ENCODE measurements around the gene KRTAP10-10. TPM values are rescaled to one million over a fixed set of nuclear protein-coding genes. Genes with fewer than 3 reads are reported as not detected.

The KRTAP10-10 gene
- total and polyA plus RNA-seq, 2 of the 8 experiments (the other 6 are each of a cell fraction or from before 2014, with no cell fraction given) = not detected

DNA sequence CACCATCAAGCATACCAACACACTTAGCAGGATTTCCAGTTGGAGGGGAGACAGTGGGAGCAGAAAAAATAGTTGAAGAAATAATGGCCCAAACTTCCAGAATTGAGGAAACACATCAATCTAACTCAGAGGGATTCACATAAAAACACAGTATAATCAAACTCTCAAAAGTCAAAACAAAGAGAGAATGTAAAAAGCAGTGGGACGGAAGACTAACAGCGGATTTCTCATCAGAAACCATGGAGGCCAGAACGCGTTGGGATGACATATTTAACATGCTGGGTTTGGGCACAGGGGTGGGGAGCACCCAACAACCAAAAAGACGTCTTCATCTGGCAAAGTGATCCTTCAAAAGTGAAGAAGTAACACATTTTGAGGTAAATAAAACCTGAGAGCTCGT lies 17.3 kb upstream of the KRTAP10-10 start:
- ChIA-PET CTCF (ENCODE audit: partially characterized antibody) (interaction anchor here (1.1 to 4.0 kb wide), 4 partner anchors 11 to 140 kb away, joined by 4 to 16 read pairs (median 9); partner anchors contain the start of gene KRTAP10-7), POLR2A (ENCODE audit: partially characterized antibody) (no interaction called here)
- no peak overlapping the region for H3K18ac ChIP-seq (ENCODE audit: extremely low read depth, low read length)
- H2BK20ac ChIP-seq (ENCODE audit: low read length) = no peak overlapping the region
- no peak overlapping the region for H2BK120ac ChIP-seq (replicated peaks; ENCODE audit: low read depth, low read length)
- no peak overlapping the region for H3K4me2 ChIP-seq (ENCODE audit: insufficient read depth in 1 of 2, low read depth in 2 of 2, low read length in 2 of 2)
- no peak overlapping the region for H2BK12ac ChIP-seq (ENCODE audit: low read depth, low read length)
- no peak overlapping the region for H3K9ac ChIP-seq (replicated peaks in 1 of 4; ENCODE audit: extremely low read depth in 1 of 4, low read depth in 3 of 4, low read length in 3 of 4)
- H3K14ac ChIP-seq (ENCODE audit: insufficient read length) = no peak overlapping the region
- H3K79me2 ChIP-seq (ENCODE audit: control insufficient read depth in 1 of 2, insufficient read depth in 2 of 2, low read length in 2 of 2) = no peaks in the 10 kb centered on the region
- peaks cover 0 to 4% (median 2%) of the 10 kb centered on the region in 4 experiments; a peak in 4 of 7 replicates for H3K4me1 ChIP-seq (replicated peaks in 1 of 4; ENCODE audit: control insufficient read depth in 3 of 4, insufficient read depth in 4 of 4, low read length in 3 of 4)
- no peak overlapping the region for H2AFZ ChIP-seq (ENCODE audit: low read length)
- no peaks in the 10 kb centered on the region; the same call in 1 of the 2 replicates for H3K79me1 ChIP-seq (ENCODE audit: low read depth, low read length)
- H2BK5ac ChIP-seq (ENCODE audit: low read depth, low read length) = no peak overlapping the region
- H3K4ac ChIP-seq (replicated peaks; ENCODE audit: insufficient read length, low read depth, low read length) = no peak overlapping the region
- no peak overlapping the region for H4K91ac ChIP-seq (replicated peaks; ENCODE audit: insufficient read length, low read length)
- H4K20me1 ChIP-seq (replicated peaks in 1 of 2; ENCODE audit: control insufficient read depth in 1 of 2, insufficient read depth in 2 of 2, low read length in 2 of 2) = no peaks in the 10 kb centered on the region
- H3K27ac ChIP-seq (ENCODE audit: low read depth, low read length) = no peak overlapping the region
- DNase-seq (ENCODE audit: low read depth in 1 of 2, low spot score in 2 of 2) (no peak), FAIRE-seq (no peak)
- H3K23ac ChIP-seq (ENCODE audit: insufficient read length) = no peak overlapping the region
- peaks cover 18 to 19% of the 10 kb centered on the region in 2 experiments for H3K9me3 ChIP-seq (ENCODE audit: insufficient read depth in 2 of 2, low read depth in 1 of 2, low read length in 1 of 2)
- H4K8ac ChIP-seq (ENCODE audit: extremely low read depth, insufficient read depth, low read length) = no peak overlapping the region
- H2BK15ac ChIP-seq (ENCODE audit: low read length) = no peak overlapping the region
- H2AK5ac ChIP-seq (ENCODE audit: low read depth, low read length) = no peak overlapping the region
- no peak overlapping the region for H4K5ac ChIP-seq (ENCODE audit: insufficient read length, low read depth, low read length)
- H3K23me2 ChIP-seq (ENCODE audit: low read depth, low read length) = no peaks in the 10 kb centered on the region
- no peak overlapping the region for H3K56ac ChIP-seq (replicated peaks; ENCODE audit: insufficient read length, low read depth, low read length)
- H3K4me3 ChIP-seq (ENCODE audit: extremely low read depth in 1 of 4, insufficient read depth in 2 of 4, low read depth in 3 of 4, low read length in 4 of 4) = no peak overlapping the region
- no peaks in the 10 kb centered on the region for H3K27me3 ChIP-seq (replicated peaks in 1 of 4; ENCODE audit: control insufficient read depth in 3 of 4, extremely low read depth in 1 of 4, insufficient read depth in 3 of 4, low read length in 3 of 4)
- WGBS, 2 experiments (ENCODE audit: extremely low coverage in 1 of 2, insufficient coverage in 1 of 2, insufficient read length in 1 of 2, insufficient replicate concordance in 2 of 2, low coverage in 1 of 2, low lambda C conversion rate in 2 of 2, missing lambda C conversion rate in 1 of 2) = 86% methylated on average over 6 of the region's 6 CpGs; no CpG with 5 or more reads in 1 of the 2 experiments
- no peaks in the 10 kb centered on the region for H3K36me3 ChIP-seq (ENCODE audit: control insufficient read depth in 2 of 4, insufficient read depth in 4 of 4, low read length in 3 of 4)
- TF ChIP-seq ATF2 (IDR thresholded peaks at IDR 0.05; ENCODE audit: low read length) (no peak), CBX8 (IDR thresholded peaks at IDR 0.05; ENCODE audit: borderline replicate concordance, low read depth, low read length) (no peak), RAD21 (IDR thresholded peaks at IDR 0.05 in 1 of 2, conservative IDR thresholded peaks at IDR 0.05 in 1 of 2; ENCODE audit: low read depth in 2 of 2, low read length in 2 of 2) (no peak), CEBPB (IDR thresholded peaks at IDR 0.05; ENCODE audit: low read depth, low read length) (no peak), SRF (IDR thresholded peaks at IDR 0.05; ENCODE audit: low read depth, low read length) (no peak), KDM1A (IDR thresholded peaks at IDR 0.05; ENCODE audit: borderline replicate concordance, low read length) (no peak), RXRA (IDR thresholded peaks at IDR 0.05; ENCODE audit: insufficient read depth, low read depth, low read length) (no peak), SUZ12 (IDR thresholded peaks at IDR 0.05; ENCODE audit: low read length) (no peak), CHD2 (IDR thresholded peaks at IDR 0.05; ENCODE audit: low read length) (no peak), SIN3A (conservative IDR thresholded peaks at IDR 0.05 in 1 of 2, IDR thresholded peaks at IDR 0.05 in 1 of 2; ENCODE audit: low read depth in 1 of 2, low read length in 2 of 2) (no peak)

Measured in H1 (cell line).